ENCODE data around the gene PPP1R9A.

DNA sequence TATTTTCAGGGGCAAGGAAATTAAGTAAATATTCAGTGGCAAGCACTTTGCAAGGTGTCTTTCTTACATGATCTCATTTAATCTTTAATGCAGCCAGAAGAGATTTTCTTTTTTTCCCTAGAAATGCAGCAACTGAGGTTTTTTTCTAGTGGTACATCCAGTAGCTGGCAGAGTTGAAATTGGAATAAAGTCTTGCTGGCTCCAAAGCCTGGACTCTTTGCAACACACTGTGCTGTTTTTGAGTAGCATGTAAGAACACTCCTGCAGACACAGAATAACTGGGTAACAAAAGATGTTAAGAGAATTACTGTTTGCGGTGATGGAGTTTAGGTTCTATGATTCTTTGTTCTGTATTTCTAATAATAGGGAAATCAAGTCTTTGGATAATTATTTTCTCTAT is 293.3 kb downstream of the PPP1R9A start:
- TF ChIP-seq CTCF (IDR thresholded peaks at IDR 0.05; ENCODE audit: low read depth, low read length, poor library complexity, severe bottlenecking) (no peak), EZH2phosphoT487 (IDR thresholded peaks at IDR 0.05; ENCODE audit: borderline replicate concordance, low read length) (no peak)

Measured in DOHH2 (cell line).